Measurements from ENCODE around the gene LLPH.

The LLPH gene

DNA sequence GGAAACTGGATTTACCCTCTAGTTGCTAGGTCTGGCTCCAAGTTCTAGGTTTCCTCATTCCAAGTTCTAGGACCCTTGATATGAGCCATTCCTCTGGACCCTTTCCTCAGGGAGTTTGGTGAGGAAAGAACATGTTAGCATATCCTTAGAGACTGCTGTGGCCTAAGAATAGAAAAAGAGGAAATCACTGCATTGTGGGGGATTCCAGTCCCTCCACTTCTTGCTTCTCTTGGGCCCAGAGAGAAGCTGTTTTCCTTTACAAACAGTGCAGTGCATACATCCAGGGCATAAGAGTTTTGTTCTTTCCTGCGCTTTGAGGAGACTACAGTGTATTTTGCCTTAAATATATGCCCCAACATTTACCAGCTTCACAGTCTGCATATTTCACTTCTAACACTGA, 59.0 kb downstream of the LLPH start:
- Histone ChIP-seq H3K36me3 (ENCODE audit: low read length) (no peaks in the 10 kb centered on the region), H3K9ac (ENCODE audit: low read length) (no peak overlapping the region), H3K9me3 (ENCODE audit: insufficient read depth, low read length) (no peaks in the 10 kb centered on the region), H3K79me2 (ENCODE audit: insufficient read depth, low read length) (no peaks in the 10 kb centered on the region), H3K27ac (ENCODE audit: low read depth, low read length) (no peak overlapping the region), H3K4me3 (ENCODE audit: insufficient read depth, low read length, poor library complexity, severe bottlenecking) (no peak overlapping the region), H4K20me1 (ENCODE audit: low read depth, low read length) (no peaks in the 10 kb centered on the region), H3K27me3 (ENCODE audit: low read length) (no peaks in the 10 kb centered on the region), H3K9me2 (replicated peaks; ENCODE audit: insufficient read depth, low read length) (no peaks in the 10 kb centered on the region), H3K4me2 (ENCODE audit: low read depth, low read length, poor library complexity, severe bottlenecking) (no peak overlapping the region), H2AFZ (ENCODE audit: low read depth, low read length, severe bottlenecking) (no peak overlapping the region), H3F3A (ENCODE audit: insufficient read depth) (no peaks in the 10 kb centered on the region)
- TF ChIP-seq EZH2phosphoT487 (conservative IDR thresholded peaks at IDR 0.05; ENCODE audit: low read length) = no peak
- TF ChIP-seq, protein P1, sequence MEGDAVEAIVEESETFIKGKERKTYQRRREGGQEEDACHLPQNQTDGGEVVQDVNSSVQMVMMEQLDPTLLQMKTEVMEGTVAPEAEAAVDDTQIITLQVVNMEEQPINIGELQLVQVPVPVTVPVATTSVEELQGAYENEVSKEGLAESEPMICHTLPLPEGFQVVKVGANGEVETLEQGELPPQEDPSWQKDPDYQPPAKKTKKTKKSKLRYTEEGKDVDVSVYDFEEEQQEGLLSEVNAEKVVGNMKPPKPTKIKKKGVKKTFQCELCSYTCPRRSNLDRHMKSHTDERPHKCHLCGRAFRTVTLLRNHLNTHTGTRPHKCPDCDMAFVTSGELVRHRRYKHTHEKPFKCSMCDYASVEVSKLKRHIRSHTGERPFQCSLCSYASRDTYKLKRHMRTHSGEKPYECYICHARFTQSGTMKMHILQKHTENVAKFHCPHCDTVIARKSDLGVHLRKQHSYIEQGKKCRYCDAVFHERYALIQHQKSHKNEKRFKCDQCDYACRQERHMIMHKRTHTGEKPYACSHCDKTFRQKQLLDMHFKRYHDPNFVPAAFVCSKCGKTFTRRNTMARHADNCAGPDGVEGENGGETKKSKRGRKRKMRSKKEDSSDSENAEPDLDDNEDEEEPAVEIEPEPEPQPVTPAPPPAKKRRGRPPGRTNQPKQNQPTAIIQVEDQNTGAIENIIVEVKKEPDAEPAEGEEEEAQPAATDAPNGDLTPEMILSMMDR (IDR thresholded peaks at IDR 0.05; ENCODE audit: insufficient read depth, low read length, poor library complexity, severe bottlenecking) = no peak

DNA sequence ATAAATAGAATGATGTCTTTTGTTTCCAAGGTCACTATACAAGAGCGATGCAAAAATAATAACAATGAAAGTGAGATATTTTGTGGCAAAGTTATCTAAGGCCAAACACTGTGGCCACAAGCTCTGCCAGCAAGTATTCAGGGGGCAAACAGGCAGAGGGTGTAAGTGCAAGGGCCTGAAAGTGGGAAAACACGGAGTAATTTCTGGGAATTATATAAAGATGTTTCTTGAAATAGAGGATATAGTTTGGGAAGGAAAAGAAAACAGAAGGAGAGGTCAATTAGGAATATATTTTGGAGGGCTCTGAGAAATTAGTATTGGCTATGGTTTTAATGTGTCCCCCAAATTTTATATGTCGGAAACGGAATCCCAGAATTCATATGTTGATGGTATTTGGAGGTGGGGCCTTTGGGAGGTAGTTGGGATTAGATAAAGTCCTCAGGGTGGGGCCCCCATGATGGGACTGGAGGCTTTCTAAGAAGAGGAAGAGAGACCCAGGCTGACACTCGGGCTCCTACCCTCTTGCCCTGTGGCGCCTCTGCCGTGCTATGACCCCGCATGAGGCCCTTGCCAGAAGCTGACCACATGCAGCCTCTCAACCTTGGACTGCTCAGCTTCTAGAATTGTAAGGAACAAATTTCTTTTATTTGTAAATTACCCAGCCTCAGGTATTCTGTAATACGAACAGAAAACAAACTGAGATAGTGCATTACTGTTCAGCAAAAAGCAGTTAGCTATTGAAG, 60.0 kb downstream of the LLPH start:
- TF ChIP-seq EZH2phosphoT487 (conservative IDR thresholded peaks at IDR 0.05; ENCODE audit: low read length) = no peak
- TF ChIP-seq, protein P1 (IDR thresholded peaks at IDR 0.05; ENCODE audit: insufficient read depth, low read length, poor library complexity, severe bottlenecking) = no peak
- no peaks in the 10 kb centered on the region for H3K9me2 ChIP-seq (replicated peaks; ENCODE audit: insufficient read depth, low read length)

DNA sequence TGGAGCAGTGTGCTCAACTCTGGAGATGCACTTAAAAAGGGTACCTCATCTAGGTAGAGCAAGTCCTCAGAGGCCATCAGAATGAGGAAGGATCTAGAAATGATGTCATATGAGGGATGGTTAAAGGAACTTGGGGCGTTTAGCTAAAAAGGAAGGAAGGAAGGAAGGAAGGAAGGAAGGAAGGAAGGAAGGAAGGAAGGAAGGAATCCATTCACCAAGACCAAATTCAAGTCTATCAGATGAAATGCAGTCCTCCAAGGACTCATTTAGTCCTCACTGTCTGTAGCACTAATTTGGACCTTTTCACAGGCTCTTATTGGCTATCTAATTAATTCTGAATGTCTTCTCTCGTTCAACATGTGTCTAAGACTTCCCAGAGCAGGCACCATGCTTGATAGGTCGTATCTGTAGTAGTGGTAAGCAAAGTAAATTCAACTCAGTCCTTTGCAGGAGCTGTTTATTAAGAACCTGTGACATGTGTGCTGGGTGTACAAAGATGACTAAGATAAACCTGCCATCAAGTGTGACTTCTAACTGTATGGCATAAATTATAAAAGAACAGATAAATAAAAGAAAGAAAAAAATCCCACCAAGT, 63.5 kb downstream of the LLPH start:
- Histone ChIP-seq H3K4me2 (ENCODE audit: low read depth, low read length, poor library complexity, severe bottlenecking) (no peak overlapping the region), H3K27me3 (ENCODE audit: low read length) (no peaks in the 10 kb centered on the region), H3K9me2 (replicated peaks; ENCODE audit: insufficient read depth, low read length) (no peaks in the 10 kb centered on the region), H3K27ac (ENCODE audit: low read depth, low read length) (no peak overlapping the region), H2AFZ (ENCODE audit: low read depth, low read length, severe bottlenecking) (no peak overlapping the region), H3K9me3 (ENCODE audit: insufficient read depth, low read length) (no peaks in the 10 kb centered on the region), H4K20me1 (ENCODE audit: low read depth, low read length) (no peaks in the 10 kb centered on the region), H3K4me3 (ENCODE audit: insufficient read depth, low read length, poor library complexity, severe bottlenecking) (no peak overlapping the region), H3F3A (ENCODE audit: insufficient read depth) (no peaks in the 10 kb centered on the region), H3K79me2 (ENCODE audit: insufficient read depth, low read length) (no peaks in the 10 kb centered on the region), H3K9ac (ENCODE audit: low read length) (no peak overlapping the region), H3K36me3 (ENCODE audit: low read length) (no peaks in the 10 kb centered on the region)
- TF ChIP-seq EZH2phosphoT487 (conservative IDR thresholded peaks at IDR 0.05; ENCODE audit: low read length) = no peak
- TF ChIP-seq, protein P1 (IDR thresholded peaks at IDR 0.05; ENCODE audit: insufficient read depth, low read length, poor library complexity, severe bottlenecking) = no peak

More for the DNA sequence above, 60.0 kb downstream of the LLPH start:
- no peaks in the 10 kb centered on the region for H3F3A ChIP-seq (ENCODE audit: insufficient read depth)
- no peaks in the 10 kb centered on the region for H3K36me3 ChIP-seq (ENCODE audit: low read length)
- no peaks in the 10 kb centered on the region for H3K9me3 ChIP-seq (ENCODE audit: insufficient read depth, low read length)
- H3K9ac ChIP-seq (ENCODE audit: low read length) = no peak overlapping the region
- H2AFZ ChIP-seq (ENCODE audit: low read depth, low read length, severe bottlenecking) = no peak overlapping the region
- no peak overlapping the region for H3K4me2 ChIP-seq (ENCODE audit: low read depth, low read length, poor library complexity, severe bottlenecking)
- H3K79me2 ChIP-seq (ENCODE audit: insufficient read depth, low read length) = no peaks in the 10 kb centered on the region
- no peak overlapping the region for H3K4me3 ChIP-seq (ENCODE audit: insufficient read depth, low read length, poor library complexity, severe bottlenecking)
- H4K20me1 ChIP-seq (ENCODE audit: low read depth, low read length) = no peaks in the 10 kb centered on the region
- no peaks in the 10 kb centered on the region for H3K27me3 ChIP-seq (ENCODE audit: low read length)
- no peak overlapping the region for H3K27ac ChIP-seq (ENCODE audit: low read depth, low read length)

All from SU-DHL-6 (cell line).